HepG2 (cell line): ENCODE results near the gene PTGIS. TPM values are rescaled to one million over a fixed set of nuclear protein-coding genes. Genes with fewer than 3 reads are reported as not detected.

ENCODE experiments used
- ATF1 ChIP-seq: IDR thresholded peaks from 2 replicates; pipeline ENCODE4 v1.6.1; 2016; ENCODE audit warnings: mild to moderate bottlenecking, control low read depth
- EHMT2 ChIP-seq: fragments of 200-600 bp; sonication (generic); IDR thresholded peaks from 2 replicates; pipeline ENCODE4 v1.7.0; 2017; ENCODE audit warnings: antibody characterized with exemption, low read depth, low read length, borderline replicate concordance
- ERF ChIP-seq: IDR thresholded peaks from 2 replicates; pipeline ENCODE4 v1.6.1; 2018; ENCODE audit warnings: missing biosample characterization, missing genetic modification reagents
- GABPB1 ChIP-seq: IDR thresholded peaks from 2 replicates; pipeline ENCODE4 v1.6.1; 2016; ENCODE audit warnings: mild to moderate bottlenecking, missing genetic modification reagents, moderate library complexity, missing compliant biosample characterization
- IRF1 ChIP-seq: sonication (generic); formaldehyde crosslinking; IDR thresholded peaks from 2 replicates; pipeline ENCODE4 v1.4.0; 2020; ENCODE audit warnings: low read depth, mild to moderate bottlenecking, missing genetic modification reagents
- MED13 ChIP-seq: sonication (generic); formaldehyde crosslinking; IDR thresholded peaks from 2 replicates; pipeline ENCODE4 v1.5.0; 2020; ENCODE audit warnings: missing genetic modification reagents
- MXD1 ChIP-seq: sonication (generic); formaldehyde crosslinking; IDR thresholded peaks from 2 replicates; pipeline ENCODE4 v1.4.0; 2020; ENCODE audit warnings: mild to moderate bottlenecking, missing genetic modification reagents
- NFE2 ChIP-seq: sonication (generic); formaldehyde crosslinking; IDR thresholded peaks from 2 replicates; pipeline ENCODE4 v1.4.0; 2020; ENCODE audit warnings: missing genetic modification reagents
- NR2F2 ChIP-seq: IDR thresholded peaks from 2 replicates; pipeline ENCODE4 v1.6.1; 2012; ENCODE audit warnings: low read depth, inconsistent platforms, borderline replicate concordance
- RARA ChIP-seq: IDR thresholded peaks from 2 replicates; pipeline ENCODE4 v1.6.1; 2016; ENCODE audit warnings: missing genetic modification reagents, missing compliant biosample characterization
- RARG ChIP-seq: sonication (generic); formaldehyde crosslinking; IDR thresholded peaks from 2 replicates; pipeline ENCODE4 v1.4.0; 2020; ENCODE audit warnings: low read depth, mild to moderate bottlenecking, missing genetic modification reagents
- TCF7 ChIP-seq: sonication (generic); IDR thresholded peaks from 2 replicates; pipeline ENCODE4 v1.6.1; 2016; ENCODE audit warnings: antibody characterized with exemption, low read depth
- TCF7L2 ChIP-seq: IDR thresholded peaks from 2 replicates; pipeline ENCODE4 v1.6.1; 2011; ENCODE audit warnings: mild to moderate bottlenecking, low read depth, low read length, moderate library complexity
- TFE3 ChIP-seq: IDR thresholded peaks from 2 replicates; pipeline ENCODE4 v1.6.1; 2016
- YY1 ChIP-seq: IDR thresholded peaks from 2 replicates; pipeline ENCODE4 v1.6.1; 2011; ENCODE audit warnings: low read length, low read depth, moderate library complexity, mild to moderate bottlenecking; ENCODE audit not compliant: insufficient read depth, insufficient replicate concordance
- ZFP36 ChIP-seq: fragments of 150-350 bp; IDR thresholded peaks from 2 replicates; pipeline ENCODE4 v1.6.1; 2018; ENCODE audit warnings: borderline replicate concordance, low read length, low read depth; ENCODE audit not compliant: partially characterized antibody
- ZNF136 ChIP-seq: sonication (generic); formaldehyde crosslinking; IDR thresholded peaks from 2 replicates; pipeline ENCODE4 v1.8.1; 2022; ENCODE audit warnings: low read depth, mild to moderate bottlenecking, moderate library complexity, missing genetic modification reagents
- ZNF337 ChIP-seq: sonication (generic); formaldehyde crosslinking; IDR thresholded peaks from 2 replicates; pipeline ENCODE4 v1.5.1; 2020; ENCODE audit warnings: missing genetic modification reagents, low read depth, mild to moderate bottlenecking, borderline replicate concordance
- ZNF619 ChIP-seq: sonication (generic); formaldehyde crosslinking; IDR thresholded peaks from 2 replicates; pipeline ENCODE4 v1.4.0; 2020; ENCODE audit warnings: mild to moderate bottlenecking, missing genetic modification reagents
- ZNF709 ChIP-seq: sonication (generic); formaldehyde crosslinking; IDR thresholded peaks from 2 replicates; pipeline ENCODE4 v1.5.0; 2020; ENCODE audit warnings: mild to moderate bottlenecking, missing genetic modification reagents
- ZNF720 ChIP-seq: sonication (generic); formaldehyde crosslinking; IDR thresholded peaks from 2 replicates; pipeline ENCODE4 v1.4.0; 2020; ENCODE audit warnings: missing genetic modification reagents
- ZNF749 ChIP-seq: sonication (generic); formaldehyde crosslinking; IDR thresholded peaks from 2 replicates; pipeline ENCODE4 v1.8.0; 2022; ENCODE audit warnings: mild to moderate bottlenecking, missing genetic modification reagents, moderate library complexity, borderline replicate concordance
- ZSCAN30 ChIP-seq: sonication (generic); formaldehyde crosslinking; IDR thresholded peaks from 2 replicates; pipeline ENCODE4 v1.5.0; 2020; ENCODE audit warnings: mild to moderate bottlenecking, missing genetic modification reagents
- polyA plus RNA-seq, 8 experiments: library from polyadenylated mRNA; depleted of rRNA in 3 of 8; stranded (reverse) in 7 of 8; unstranded in 1 of 8; fragments of >200 nt; fragmentation: Illumina TruSeq in 4 of 8; extraction: Trizol in 4 of 8; gene quantifications; 2 replicates each; pipeline versions ENCODE4 v1.2.1 to v1.2.3, GENCODE V29; 2011 to 2016; ENCODE audit warnings: low read depth in 4 of 8, missing spikeins in 1 of 8, mixed read lengths in 1 of 8; ENCODE audit not compliant: insufficient read depth in 1 of 8
- total RNA-seq, 5 experiments: library from RNA; depleted of rRNA; stranded (reverse); fragments of >200 nt; fragmentation: Illumina TruSeq; extraction: Trizol; gene quantifications; 2 replicates each; pipeline ENCODE4 v1.2.3, GENCODE V29; 2016; ENCODE audit warnings: low read depth in 1 of 5
- TF ChIP-seq, protein P1 (sequence below): IDR thresholded peaks from 2 replicates; pipeline ENCODE4 v1.6.1; 2018; ENCODE audit warnings: missing genetic modification reagents
- TF ChIP-seq, protein P2 (sequence below): sonication (generic); formaldehyde crosslinking; IDR thresholded peaks from 2 replicates; pipeline ENCODE4 v1.8.1; 2023; ENCODE audit warnings: mild to moderate bottlenecking, inconsistent platforms, moderate library complexity, missing genetic modification reagents, borderline replicate concordance

PTGIS gene
- total and polyA plus RNA-seq, 2 of the 13 experiments (the other 11 are each of a cell fraction or from before 2014, with no cell fraction given): not detected

DNA sequence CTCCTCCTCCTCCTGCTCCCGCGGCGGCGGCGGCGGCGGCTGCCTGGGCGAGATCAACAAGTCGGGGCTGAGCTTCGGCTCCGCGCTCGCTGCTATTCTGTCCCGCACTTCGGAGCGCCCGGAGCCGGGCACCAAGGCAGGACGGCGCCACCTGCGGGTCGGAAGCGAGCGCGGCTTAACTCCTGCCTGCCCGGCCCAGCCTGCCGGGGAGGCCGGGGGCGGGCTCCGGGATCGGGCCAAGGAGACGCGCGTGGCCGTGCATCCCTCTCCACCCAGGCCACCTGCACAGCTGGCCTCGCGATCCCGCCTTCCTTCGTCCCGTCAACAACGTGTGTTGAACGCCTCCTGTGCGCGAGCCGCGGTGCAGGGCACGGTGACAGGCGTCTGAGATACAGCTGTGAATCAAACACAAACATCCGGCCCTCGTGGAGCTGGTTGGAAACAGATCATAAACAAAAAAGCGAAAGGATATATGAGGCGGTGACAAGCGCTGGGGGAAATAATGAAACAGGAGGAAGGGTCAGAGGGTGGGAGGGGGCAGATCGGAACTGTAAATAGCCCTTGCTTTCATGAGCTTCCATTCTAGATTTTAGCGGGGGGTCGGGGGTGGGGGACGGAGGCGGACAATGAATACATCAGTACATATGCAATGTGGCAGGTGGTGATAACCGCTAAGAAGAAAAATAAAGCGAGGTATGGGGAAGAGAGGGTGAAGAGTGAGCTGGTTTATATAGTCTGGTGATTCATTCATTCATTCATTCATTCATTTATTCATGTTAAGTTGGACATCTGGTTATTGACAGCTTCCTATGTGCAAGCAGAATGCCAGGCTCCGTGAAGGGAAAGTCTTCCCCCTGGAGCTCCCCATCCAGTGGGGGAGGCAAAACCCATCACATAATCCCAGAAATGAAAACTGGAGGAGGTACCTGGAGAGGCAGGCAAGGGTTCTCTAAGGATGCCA, 83.5 kb downstream of the PTGIS start (continued):
- TF ChIP-seq EHMT2 (no peak), GABPB1 (CRISPR knock-in tag) (peak; percentile 86), MXD1 (CRISPR knock-in tag) (peak; percentile 82), ZNF619 (no peak; the same call in 1 of the 2 replicates), NR2F2 (no peak), RARG (CRISPR knock-in tag) (no peak), NFE2 (CRISPR knock-in tag) (no peak), ZNF136 (CRISPR knock-in tag) (0 out of 2 replicates have a peak, but pooled peaks have one; percentile 74), RARA (no peak), ZSCAN30 (CRISPR knock-in tag) (no peak), ERF (CRISPR knock-in tag) (0 out of 2 replicates have a peak, but pooled peaks have one; percentile 19), IRF1 (CRISPR knock-in tag) (no peak), ZNF337 (no peak), TFE3 (peak; percentile 27; the same call in 1 of the 2 replicates), TCF7L2 (no peak), MED13 (no peak), ZNF749 (CRISPR knock-in tag) (no peak), ZNF709 (CRISPR knock-in tag) (no peak), TCF7 (no peak), ATF1 (no peak), YY1 (peak; percentile 67), ZFP36 (peak; percentile 48), ZNF720 (CRISPR knock-in tag) (no peak)
- TF ChIP-seq, protein P1, sequence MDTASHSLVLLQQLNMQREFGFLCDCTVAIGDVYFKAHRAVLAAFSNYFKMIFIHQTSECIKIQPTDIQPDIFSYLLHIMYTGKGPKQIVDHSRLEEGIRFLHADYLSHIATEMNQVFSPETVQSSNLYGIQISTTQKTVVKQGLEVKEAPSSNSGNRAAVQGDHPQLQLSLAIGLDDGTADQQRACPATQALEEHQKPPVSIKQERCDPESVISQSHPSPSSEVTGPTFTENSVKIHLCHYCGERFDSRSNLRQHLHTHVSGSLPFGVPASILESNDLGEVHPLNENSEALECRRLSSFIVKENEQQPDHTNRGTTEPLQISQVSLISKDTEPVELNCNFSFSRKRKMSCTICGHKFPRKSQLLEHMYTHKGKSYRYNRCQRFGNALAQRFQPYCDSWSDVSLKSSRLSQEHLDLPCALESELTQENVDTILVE (CRISPR knock-in tag): peak; percentile 47; the same call in 1 of the 2 replicates
- TF ChIP-seq, protein P2, sequence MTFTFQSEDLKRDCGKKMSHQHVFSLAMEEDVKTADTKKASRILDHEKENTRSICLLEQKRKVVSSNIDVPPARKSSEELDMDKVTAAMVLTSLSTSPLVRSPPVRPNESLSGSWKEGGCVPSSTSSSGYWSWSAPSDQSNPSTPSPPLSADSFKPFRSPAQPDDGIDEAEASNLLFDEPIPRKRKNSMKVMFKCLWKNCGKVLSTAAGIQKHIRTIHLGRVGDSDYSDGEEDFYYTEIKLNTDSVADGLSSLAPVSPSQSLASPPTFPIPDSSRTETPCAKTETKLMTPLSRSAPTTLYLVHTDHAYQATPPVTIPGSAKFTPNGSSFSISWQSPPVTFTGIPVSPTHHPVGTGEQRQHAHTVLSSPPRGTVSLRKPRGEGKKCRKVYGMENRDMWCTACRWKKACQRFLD (CRISPR knock-in tag): peak; percentile 83; the same call in 1 of the 2 replicates
